ENCODE measurements around the gene USP17L17. TPM values are rescaled to one million over a fixed set of nuclear protein-coding genes. Genes with fewer than 3 reads are reported as not detected.
"Not testable (repeated sequence)": the region's sequence is repeated elsewhere in the genome, so short reads cannot be mapped to it uniquely, and the experiment has no call there.

The USP17L17 gene
- total and polyA plus RNA-seq, 9 of the 15 experiments (the other 6 are each of a cell fraction or from before 2014, with no cell fraction given), result not detected

- H3K9me3 ChIP-seq (replicated peaks; ENCODE audit: control insufficient read depth, insufficient read depth, low read depth, low read length); POLR2A ChIA-PET; H3K36me3 ChIP-seq (ENCODE audit: control insufficient read depth, insufficient read depth, low read length); H3K79me2 ChIP-seq (ENCODE audit: control insufficient read depth, insufficient read depth, low read length); H3K27me3 ChIP-seq (ENCODE audit: control insufficient read depth in 2 of 2, insufficient read depth in 2 of 2, low read length in 2 of 2); H2AFZ ChIP-seq (ENCODE audit: low read depth, low read length); ATAC-seq; H4K20me1 ChIP-seq (replicated peaks; ENCODE audit: control insufficient read depth, insufficient read depth, low read length); H3K27ac ChIP-seq (ENCODE audit: extremely low read depth, low read depth, low read length); H3K9ac ChIP-seq (ENCODE audit: insufficient read depth in 1 of 2, low read depth in 2 of 2, low read length in 2 of 2); DNase-seq (ENCODE audit: extremely low read depth in 1 of 4, low spot score in 3 of 4); H3K4me3 ChIP-seq; FAIRE-seq; BruUV-seq (replicated peaks); CTCF ChIA-PET (ENCODE audit: low intra/inter-chr PET ratio); H3K4me1 ChIP-seq (replicated peaks in 1 of 2; ENCODE audit: control insufficient read depth in 2 of 2, insufficient read depth in 2 of 2, low read length in 2 of 2); H3K4me2 ChIP-seq (ENCODE audit: insufficient read depth, low read length); intact Hi-C loops (cut with micrococcal nuclease); H3K9me1 ChIP-seq (ENCODE audit: control insufficient read depth, insufficient read depth, low read length): not testable (repeated sequence)
- no CpG with 5 or more reads among the region's 15 CpGs for WGBS (ENCODE audit: insufficient coverage, low coverage, missing lambda C conversion rate)
- in situ Hi-C loops (cut with MboI), result loop anchor here (25.0 kb wide), 1 partner anchor 271 kb away; no protein-coding TSS in a partner anchor
Measured at GRCh38 chr4:9257824-9258223, 14.1 kb downstream of the USP17L17 start, which contains the start of gene USP17L20. Gene USP17L20, plus strand, starts transcription at chr4:9258124. Its CDS starts 0 bp downstream, at chr4:9258124.

DNA sequence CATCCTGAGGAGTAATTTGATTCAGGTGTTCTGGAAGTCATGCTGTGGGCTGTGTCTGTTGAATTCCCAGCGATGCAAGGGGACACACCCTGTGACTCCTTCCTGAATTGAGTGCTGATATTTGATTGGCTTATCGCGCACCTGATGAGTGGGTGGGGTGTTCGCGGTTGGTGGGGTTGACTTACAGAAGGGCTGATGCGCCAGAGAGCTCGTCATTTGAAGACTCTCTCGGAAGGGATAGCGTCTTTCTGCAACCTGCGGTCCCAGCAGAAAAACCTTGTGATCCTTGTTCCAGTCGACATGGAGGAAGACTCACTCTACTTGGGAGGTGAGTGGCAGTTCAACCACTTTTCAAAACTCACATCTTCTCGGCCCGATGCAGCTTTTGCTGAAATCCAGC, 18.9 kb downstream of the USP17L17 start, which contains the start of gene USP17L21:
TSS of gene USP17L21 (plus strand) at position 301 of the 400 bp plus-strand sequence. CDS start at position 301, 0 bp downstream.
- H3K79me2 ChIP-seq (ENCODE audit: control insufficient read depth, insufficient read depth, low read length); FAIRE-seq; H4K20me1 ChIP-seq (replicated peaks; ENCODE audit: control insufficient read depth, insufficient read depth, low read length); ATAC-seq; POLR2A ChIA-PET; H3K4me1 ChIP-seq (replicated peaks in 1 of 2; ENCODE audit: control insufficient read depth in 2 of 2, insufficient read depth in 2 of 2, low read length in 2 of 2); H2AFZ ChIP-seq (ENCODE audit: low read depth, low read length); intact Hi-C loops (cut with micrococcal nuclease); H3K36me3 ChIP-seq (ENCODE audit: control insufficient read depth, insufficient read depth, low read length); H3K27ac ChIP-seq (ENCODE audit: extremely low read depth, low read depth, low read length); H3K4me2 ChIP-seq (ENCODE audit: insufficient read depth, low read length); BruUV-seq (replicated peaks); H3K9ac ChIP-seq (ENCODE audit: insufficient read depth in 1 of 2, low read depth in 2 of 2, low read length in 2 of 2); H3K9me1 ChIP-seq (ENCODE audit: control insufficient read depth, insufficient read depth, low read length); H3K4me3 ChIP-seq; CTCF ChIA-PET (ENCODE audit: low intra/inter-chr PET ratio); DNase-seq (ENCODE audit: extremely low read depth in 1 of 4, low spot score in 3 of 4); H3K27me3 ChIP-seq (ENCODE audit: control insufficient read depth in 2 of 2, insufficient read depth in 2 of 2, low read length in 2 of 2); H3K9me3 ChIP-seq (replicated peaks; ENCODE audit: control insufficient read depth, insufficient read depth, low read depth, low read length): not testable (repeated sequence)
- no CpG with 5 or more reads among the region's 13 CpGs for WGBS (ENCODE audit: insufficient coverage, low coverage, missing lambda C conversion rate)
- in situ Hi-C loops (cut with MboI), result loop anchor here (25.0 kb wide), 1 partner anchor 275 kb away; no protein-coding TSS in a partner anchor

- H2AFZ ChIP-seq (ENCODE audit: low read depth, low read length); POLR2A ChIA-PET; H3K4me3 ChIP-seq; intact Hi-C loops (cut with micrococcal nuclease); H3K27me3 ChIP-seq (ENCODE audit: control insufficient read depth in 2 of 2, insufficient read depth in 2 of 2, low read length in 2 of 2); H4K20me1 ChIP-seq (replicated peaks; ENCODE audit: control insufficient read depth, insufficient read depth, low read length); FAIRE-seq; H3K4me2 ChIP-seq (ENCODE audit: insufficient read depth, low read length); CTCF ChIA-PET (ENCODE audit: low intra/inter-chr PET ratio); BruUV-seq (replicated peaks); DNase-seq (ENCODE audit: extremely low read depth in 1 of 4, low spot score in 3 of 4); H3K9me1 ChIP-seq (ENCODE audit: control insufficient read depth, insufficient read depth, low read length); H3K27ac ChIP-seq (ENCODE audit: extremely low read depth, low read depth, low read length); H3K36me3 ChIP-seq (ENCODE audit: control insufficient read depth, insufficient read depth, low read length); H3K9me3 ChIP-seq (replicated peaks; ENCODE audit: control insufficient read depth, insufficient read depth, low read depth, low read length); H3K79me2 ChIP-seq (ENCODE audit: control insufficient read depth, insufficient read depth, low read length); H3K9ac ChIP-seq (ENCODE audit: insufficient read depth in 1 of 2, low read depth in 2 of 2, low read length in 2 of 2); H3K4me1 ChIP-seq (replicated peaks in 1 of 2; ENCODE audit: control insufficient read depth in 2 of 2, insufficient read depth in 2 of 2, low read length in 2 of 2); ATAC-seq: not testable (repeated sequence)
- in situ Hi-C loops (cut with MboI), result loop anchor here (25.0 kb wide), 1 partner anchor 280 kb away; no protein-coding TSS in a partner anchor
- WGBS (ENCODE audit: insufficient coverage, low coverage, missing lambda C conversion rate), result no CpG with 5 or more reads among the region's 15 CpGs
Measured at GRCh38 chr4:9267319-9267718, 23.6 kb downstream of the USP17L17 start, which contains the start of gene USP17L22. Gene USP17L22, plus strand, starts transcription at chr4:9267619. Its CDS starts 0 bp downstream, at chr4:9267619.

DNA sequence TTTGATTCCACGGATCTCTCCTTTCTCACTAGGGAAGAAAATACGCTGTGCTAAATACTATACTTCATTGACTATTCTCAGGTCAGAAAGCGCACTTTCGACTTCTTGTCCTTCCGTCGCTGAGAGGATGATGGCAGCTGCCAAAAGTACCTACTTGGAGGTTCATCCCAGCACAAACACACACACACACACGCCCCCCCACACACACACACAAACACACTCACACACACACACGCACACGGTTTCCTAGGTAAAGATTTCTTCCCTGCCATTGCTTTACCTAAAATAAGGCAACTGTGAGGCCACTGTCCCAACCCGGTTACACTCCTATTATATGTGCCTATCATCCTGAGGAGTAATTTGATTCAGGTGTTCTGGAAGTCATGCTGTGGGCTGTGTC, 28.0 kb downstream of the USP17L17 start:
- H3K4me2 ChIP-seq (ENCODE audit: insufficient read depth, low read length); H3K9me3 ChIP-seq (replicated peaks; ENCODE audit: control insufficient read depth, insufficient read depth, low read depth, low read length); BruUV-seq (replicated peaks); H2AFZ ChIP-seq (ENCODE audit: low read depth, low read length); H3K27ac ChIP-seq (ENCODE audit: extremely low read depth, low read depth, low read length); H3K79me2 ChIP-seq (ENCODE audit: control insufficient read depth, insufficient read depth, low read length); H3K9me1 ChIP-seq (ENCODE audit: control insufficient read depth, insufficient read depth, low read length); DNase-seq (ENCODE audit: extremely low read depth in 1 of 4, low spot score in 3 of 4); POLR2A ChIA-PET; H3K9ac ChIP-seq (ENCODE audit: insufficient read depth in 1 of 2, low read depth in 2 of 2, low read length in 2 of 2); H3K4me3 ChIP-seq; H3K4me1 ChIP-seq (replicated peaks in 1 of 2; ENCODE audit: control insufficient read depth in 2 of 2, insufficient read depth in 2 of 2, low read length in 2 of 2); H3K36me3 ChIP-seq (ENCODE audit: control insufficient read depth, insufficient read depth, low read length); H3K27me3 ChIP-seq (ENCODE audit: control insufficient read depth in 2 of 2, insufficient read depth in 2 of 2, low read length in 2 of 2); H4K20me1 ChIP-seq (replicated peaks; ENCODE audit: control insufficient read depth, insufficient read depth, low read length); FAIRE-seq; intact Hi-C loops (cut with micrococcal nuclease); ATAC-seq; CTCF ChIA-PET (ENCODE audit: low intra/inter-chr PET ratio): not testable (repeated sequence)
- in situ Hi-C loops (cut with MboI), result loop anchor here (25.0 kb wide), 1 partner anchor 284 kb away; no protein-coding TSS in a partner anchor
- 0% methylated on average over 5 of the region's 10 CpGs for WGBS (ENCODE audit: insufficient coverage, low coverage, missing lambda C conversion rate)
